PFSK-1 (cell line): ENCODE data around the gene SRGN.

Experiments
- POLR2AphosphoS5 ChIP-seq: IDR thresholded peaks from 2 replicates; pipeline ENCODE4 v1.6.1; 2012; ENCODE audit warnings: low read depth, mild to moderate bottlenecking, control low read depth, low read length, moderate library complexity
- SIN3A ChIP-seq: IDR thresholded peaks from 2 replicates; pipeline ENCODE4 v1.6.1; 2012; ENCODE audit warnings: mild to moderate bottlenecking, low read length, moderate library complexity, borderline replicate concordance; ENCODE audit not compliant: insufficient read depth
- TF ChIP-seq, protein P1 (sequence below), 2 experiments: IDR thresholded peaks; 2 replicates each; pipeline versions ENCODE4 v1.6.1 to v1.8.0; 2011 to 2012; ENCODE audit warnings: low read depth in 2 of 2, low read length in 2 of 2, control low read depth in 1 of 2, inconsistent platforms in 1 of 2, mild to moderate bottlenecking in 1 of 2, moderate library complexity in 1 of 2; ENCODE audit not compliant: insufficient read depth in 1 of 2

DNA sequence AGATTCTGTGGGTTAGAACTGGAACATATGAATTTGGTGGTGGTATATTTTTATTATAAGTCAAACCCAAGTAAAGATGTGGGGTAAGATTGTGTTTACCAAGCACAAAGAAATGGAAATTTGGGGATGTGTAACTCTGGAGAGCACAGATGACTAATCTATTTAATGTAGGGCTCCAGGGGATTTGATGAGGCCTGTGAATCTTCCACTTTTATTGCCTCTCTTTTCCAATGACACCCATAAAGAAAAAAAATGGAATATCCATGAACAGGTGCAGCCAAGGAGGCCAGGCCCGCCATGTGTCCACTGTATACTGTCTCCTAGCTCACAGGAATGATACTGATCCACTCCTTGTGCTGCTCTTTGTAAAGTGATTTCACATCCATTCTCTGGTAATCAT is 2.8 kb downstream of the SRGN start:
- TF ChIP-seq, protein P1, sequence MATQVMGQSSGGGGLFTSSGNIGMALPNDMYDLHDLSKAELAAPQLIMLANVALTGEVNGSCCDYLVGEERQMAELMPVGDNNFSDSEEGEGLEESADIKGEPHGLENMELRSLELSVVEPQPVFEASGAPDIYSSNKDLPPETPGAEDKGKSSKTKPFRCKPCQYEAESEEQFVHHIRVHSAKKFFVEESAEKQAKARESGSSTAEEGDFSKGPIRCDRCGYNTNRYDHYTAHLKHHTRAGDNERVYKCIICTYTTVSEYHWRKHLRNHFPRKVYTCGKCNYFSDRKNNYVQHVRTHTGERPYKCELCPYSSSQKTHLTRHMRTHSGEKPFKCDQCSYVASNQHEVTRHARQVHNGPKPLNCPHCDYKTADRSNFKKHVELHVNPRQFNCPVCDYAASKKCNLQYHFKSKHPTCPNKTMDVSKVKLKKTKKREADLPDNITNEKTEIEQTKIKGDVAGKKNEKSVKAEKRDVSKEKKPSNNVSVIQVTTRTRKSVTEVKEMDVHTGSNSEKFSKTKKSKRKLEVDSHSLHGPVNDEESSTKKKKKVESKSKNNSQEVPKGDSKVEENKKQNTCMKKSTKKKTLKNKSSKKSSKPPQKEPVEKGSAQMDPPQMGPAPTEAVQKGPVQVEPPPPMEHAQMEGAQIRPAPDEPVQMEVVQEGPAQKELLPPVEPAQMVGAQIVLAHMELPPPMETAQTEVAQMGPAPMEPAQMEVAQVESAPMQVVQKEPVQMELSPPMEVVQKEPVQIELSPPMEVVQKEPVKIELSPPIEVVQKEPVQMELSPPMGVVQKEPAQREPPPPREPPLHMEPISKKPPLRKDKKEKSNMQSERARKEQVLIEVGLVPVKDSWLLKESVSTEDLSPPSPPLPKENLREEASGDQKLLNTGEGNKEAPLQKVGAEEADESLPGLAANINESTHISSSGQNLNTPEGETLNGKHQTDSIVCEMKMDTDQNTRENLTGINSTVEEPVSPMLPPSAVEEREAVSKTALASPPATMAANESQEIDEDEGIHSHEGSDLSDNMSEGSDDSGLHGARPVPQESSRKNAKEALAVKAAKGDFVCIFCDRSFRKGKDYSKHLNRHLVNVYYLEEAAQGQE (IDR thresholded peaks at IDR 0.05; ENCODE audit: insufficient read depth in 1 of 2, low read depth in 2 of 2, low read length in 2 of 2), result no peak
- TF ChIP-seq POLR2AphosphoS5 (no peak), SIN3A (no peak)
